Measurements from ENCODE around the gene EYS.

DNA sequence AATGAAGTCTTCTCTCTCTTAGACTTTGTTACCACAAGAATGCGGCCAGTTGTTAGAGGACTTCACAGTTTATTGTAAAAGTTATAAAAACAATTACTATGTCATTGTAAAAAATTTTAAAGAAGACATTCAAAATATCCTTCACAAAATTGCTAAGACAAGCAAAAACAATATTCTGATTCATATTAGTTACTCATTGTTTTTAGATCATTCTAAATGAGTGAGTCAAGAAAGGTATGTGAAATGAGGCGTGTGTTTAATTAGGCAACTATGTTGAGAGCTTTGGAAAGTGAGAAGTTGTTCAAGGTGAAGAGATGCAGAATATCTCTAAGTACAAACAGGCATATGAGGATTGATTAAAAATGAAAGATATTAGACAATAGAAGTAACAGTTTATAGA is 875.3 kb downstream of the EYS start:
- TF ChIP-seq POLR2A (IDR thresholded peaks at IDR 0.05) (no peak), POLR2AphosphoS5 (IDR thresholded peaks at IDR 0.05) (no peak)
